ENCODE results near the gene RWDD4.

RWDD4 gene

GRCh38 chr4:183659029-183659871 lies at the start of gene RWDD4, which contains the start of gene TRAPPC11:
RWDD4 (minus strand) TSS chr4:183659185; CDS start chr4:183658952, 233 bp downstream.
TRAPPC11 (plus strand) TSS chr4:183659293; CDS start chr4:183663868, 4,575 bp downstream.
- peak; percentile 93 for DNase-seq

- DNase-seq, result no peak
Measured at GRCh38 chr4:183702492-183702891, 43.5 kb upstream of the RWDD4 start.

GRCh38 chr4:183700407-183700806 lies 41.4 kb upstream of the RWDD4 start:
- DNase-seq, result no peak

- DNase-seq, result no peak
Measured at GRCh38 chr4:183698909-183699308, 39.9 kb upstream of the RWDD4 start.

GRCh38 chr4:183691897-183692296 lies 32.9 kb upstream of the RWDD4 start:
- DNase-seq, result no peak

GRCh38 chr4:183691006-183691405 lies 32.0 kb upstream of the RWDD4 start:
- no peak for DNase-seq

- no peak for DNase-seq
Measured at GRCh38 chr4:183688216-183688615, 29.2 kb upstream of the RWDD4 start.

GRCh38 chr4:183686461-183686860 lies 27.5 kb upstream of the RWDD4 start:
- DNase-seq, result no peak

GRCh38 chr4:183681119-183681518 lies 22.1 kb upstream of the RWDD4 start:
- no peak for DNase-seq

GRCh38 chr4:183675625-183676024 lies 16.6 kb upstream of the RWDD4 start:
- no peak for DNase-seq

GRCh38 chr4:183674153-183674552 lies 15.2 kb upstream of the RWDD4 start:
- DNase-seq, result no peak

- no peak for DNase-seq
Measured at GRCh38 chr4:183670960-183671555, 12.1 kb upstream of the RWDD4 start.

- peak; percentile 46 for DNase-seq
Measured at GRCh38 chr4:183670251-183670650, 11.3 kb upstream of the RWDD4 start.

GRCh38 chr4:183666088-183666487 lies 7.1 kb upstream of the RWDD4 start:
- no peak for DNase-seq

GRCh38 chr4:183659872-183660242 lies 872 bp upstream of the RWDD4 start:
- peak; percentile 43 for DNase-seq

- no peak for DNase-seq
Measured at GRCh38 chr4:183658362-183659028, 490 bp downstream of the RWDD4 start.

- no peak for DNase-seq
Measured at GRCh38 chr4:183657564-183657963, 1.4 kb downstream of the RWDD4 start.

GRCh38 chr4:183645326-183645725 lies 13.7 kb downstream of the RWDD4 start:
- no peak for DNase-seq

GRCh38 chr4:183639291-183639690 lies 19.7 kb downstream of the RWDD4 start:
- no peak for DNase-seq

GRCh38 chr4:183638436-183638835 lies 20.5 kb downstream of the RWDD4 start:
- no peak for DNase-seq

GRCh38 chr4:183637461-183637860 lies 21.5 kb downstream of the RWDD4 start:
- DNase-seq, result no peak

- DNase-seq, result no peak
Measured at GRCh38 chr4:183636923-183637322, 22.1 kb downstream of the RWDD4 start.

GRCh38 chr4:183636503-183636902 lies 22.5 kb downstream of the RWDD4 start:
- DNase-seq, result no peak

- no peak for DNase-seq
Measured at GRCh38 chr4:183635741-183636140, 23.2 kb downstream of the RWDD4 start.
